H1 (cell line): Measurements from ENCODE around the gene HTATSF1. TPM values are rescaled to one million over a fixed set of nuclear protein-coding genes. Genes with fewer than 3 reads are reported as not detected.

ENCODE experiments used
- CTCF ChIA-PET: fragments of 300-600 bp; sonication (Branson Sonifier 250); formaldehyde crosslinking; loops from one replicate; lab custom pipeline; 2021; ENCODE audit not compliant: partially characterized antibody; lab: Charles Lee
- POLR2A ChIA-PET: fragments of 300-600 bp; sonication (Branson Sonifier 250); formaldehyde crosslinking; loops from one replicate; lab custom pipeline; 2021; ENCODE audit warnings: inconsistent platforms; ENCODE audit not compliant: partially characterized antibody; lab: Charles Lee
- DNase-seq, 2 experiments: peaks; one replicate each; pipeline versions ENCODE4 v3.0.0 to v3.0.0-alpha.2; 2010 to 2022; ENCODE audit warnings: low spot score in 2 of 2, low read depth in 1 of 2, mixed read lengths in 1 of 2
- FAIRE-seq: peaks from 2 replicates; lab custom pipeline; 2011; peaks lifted over from hg19 to GRCh38; lab: Jason Lieb, UNC
- H2AFZ ChIP-seq: 2 replicates; pipeline ENCODE4 v1.8.1; 2012; ENCODE audit warnings: low read length, inconsistent platforms
- H2AK5ac ChIP-seq: 2 replicates; pipeline ENCODE4 v1.6.1; 2013; ENCODE audit warnings: low read depth, low read length
- H2BK120ac ChIP-seq: replicated peaks from 2 replicates; pipeline ENCODE3; 2013; ENCODE audit warnings: low read depth, low read length, inconsistent platforms
- H2BK12ac ChIP-seq: 2 replicates; pipeline ENCODE4 v1.6.1; 2013; ENCODE audit warnings: low read depth, low read length
- H2BK15ac ChIP-seq: 2 replicates; pipeline ENCODE4 v1.6.1; 2013; ENCODE audit warnings: low read length
- H2BK20ac ChIP-seq: 2 replicates; pipeline ENCODE4 v1.6.1; 2013; ENCODE audit warnings: low read length
- H2BK5ac ChIP-seq: 2 replicates; pipeline ENCODE4 v1.6.1; 2013; ENCODE audit warnings: low read depth, low read length
- H3K14ac ChIP-seq: 2 replicates; pipeline ENCODE4 v1.6.1; 2013; ENCODE audit warnings: inconsistent platforms; ENCODE audit not compliant: insufficient read length
- H3K18ac ChIP-seq: 2 replicates; pipeline ENCODE4 v1.6.1; 2013; ENCODE audit warnings: low read length; ENCODE audit errors: extremely low read depth
- H3K23ac ChIP-seq: 2 replicates; pipeline ENCODE4 v1.6.1; 2013; ENCODE audit warnings: inconsistent platforms; ENCODE audit not compliant: insufficient read length
- H3K23me2 ChIP-seq: 2 replicates; pipeline ENCODE4 v1.6.1; 2013; ENCODE audit warnings: low read depth, low read length
- H3K27ac ChIP-seq: 2 replicates; pipeline ENCODE4 v1.6.1; 2011; ENCODE audit warnings: low read depth, low read length, inconsistent platforms
- H3K27me3 ChIP-seq, 4 experiments: replicated peaks in 1 of 4; 1 replicate in 1 of 4; 2 replicates in 3 of 4; pipeline versions ENCODE4 v1.6.1 to v1.8.1; 2011 to 2013; ENCODE audit warnings: low read length in 3 of 4, mild to moderate bottlenecking in 3 of 4, inconsistent platforms in 2 of 4, mixed read lengths in 2 of 4, moderate library complexity in 1 of 4; ENCODE audit not compliant: control insufficient read depth in 3 of 4, insufficient read depth in 3 of 4; ENCODE audit errors: extremely low read depth in 1 of 4
- H3K36me3 ChIP-seq, 4 experiments: 2 replicates each; pipeline versions ENCODE4 v1.6.1 to v1.8.1; 2011 to 2013; ENCODE audit warnings: mild to moderate bottlenecking in 4 of 4, low read length in 3 of 4, moderate library complexity in 2 of 4, control low read depth in 1 of 4, inconsistent platforms in 1 of 4; ENCODE audit not compliant: insufficient read depth in 4 of 4, control insufficient read depth in 2 of 4
- H3K4ac ChIP-seq: replicated peaks from 2 replicates; pipeline ENCODE3; 2013; ENCODE audit warnings: low read length, low read depth, mixed read lengths, inconsistent platforms; ENCODE audit not compliant: insufficient read length
- H3K4me1 ChIP-seq, 4 experiments: replicated peaks in 1 of 4; 1 replicate in 1 of 4; 2 replicates in 3 of 4; pipeline versions ENCODE4 v1.6.1 to v1.8.1; 2011 to 2013; ENCODE audit warnings: low read length in 3 of 4, inconsistent platforms in 2 of 4, mixed read lengths in 1 of 4; ENCODE audit not compliant: insufficient read depth in 4 of 4, control insufficient read depth in 3 of 4
- H3K4me2 ChIP-seq, 2 experiments: 2 replicates each; pipeline versions ENCODE4 v1.6.1 to v1.8.1; 2011 to 2013; ENCODE audit warnings: low read depth in 2 of 2, low read length in 2 of 2, control low read depth in 1 of 2, inconsistent platforms in 1 of 2, mild to moderate bottlenecking in 1 of 2; ENCODE audit not compliant: insufficient read depth in 1 of 2
- H3K4me3 ChIP-seq, 4 experiments: fragments of 200-600, 300-600 bp in 1 of 4; sonication (generic), shearing (Covaris generic), sonication (Bioruptor Twin) in 1 of 4; 2 replicates each; pipeline versions ENCODE4 v1.5.1 to v1.8.1; 2011 to 2016; ENCODE audit warnings: low read length in 4 of 4, low read depth in 3 of 4, control low read depth in 2 of 4, inconsistent platforms in 2 of 4, mild to moderate bottlenecking in 2 of 4, mixed read lengths in 1 of 4, moderate library complexity in 1 of 4; ENCODE audit not compliant: insufficient read depth in 2 of 4; ENCODE audit errors: extremely low read depth in 1 of 4
- H3K56ac ChIP-seq: replicated peaks from 2 replicates; pipeline ENCODE3; 2013; ENCODE audit warnings: low read depth, mild to moderate bottlenecking, mixed read lengths, low read length, inconsistent platforms; ENCODE audit not compliant: insufficient read length
- H3K79me1 ChIP-seq: 2 replicates; pipeline ENCODE4 v1.6.1; 2013; ENCODE audit warnings: low read depth, low read length, control low read depth
- H3K79me2 ChIP-seq, 2 experiments: 2 replicates each; pipeline versions ENCODE4 v1.6.1 to v1.8.1; 2012 to 2013; ENCODE audit warnings: low read length in 2 of 2, mild to moderate bottlenecking in 2 of 2, inconsistent platforms in 1 of 2; ENCODE audit not compliant: insufficient read depth in 2 of 2, control insufficient read depth in 1 of 2
- H3K9ac ChIP-seq, 4 experiments: replicated peaks in 1 of 4; 1 replicate in 1 of 4; 2 replicates in 3 of 4; pipeline versions ENCODE4 v1.6.1 to v1.8.1; 2011 to 2013; ENCODE audit warnings: low read depth in 3 of 4, low read length in 3 of 4, control low read depth in 2 of 4, mild to moderate bottlenecking in 2 of 4, moderate library complexity in 2 of 4, inconsistent platforms in 1 of 4; ENCODE audit errors: extremely low read depth in 1 of 4
- H3K9me3 ChIP-seq, 2 experiments: 2 replicates each; pipeline versions ENCODE4 v1.6.1 to v1.8.1; 2012 to 2013; ENCODE audit warnings: mild to moderate bottlenecking in 2 of 2, moderate library complexity in 2 of 2, control low read depth in 1 of 2, inconsistent platforms in 1 of 2, low read depth in 1 of 2, low read length in 1 of 2, mixed read lengths in 1 of 2; ENCODE audit not compliant: insufficient read depth in 2 of 2
- H4K20me1 ChIP-seq, 2 experiments: replicated peaks in 1 of 2; 2 replicates each; pipeline versions ENCODE3 to v1.8.1; 2011 to 2013; ENCODE audit warnings: inconsistent platforms in 2 of 2, low read length in 2 of 2, mild to moderate bottlenecking in 1 of 2; ENCODE audit not compliant: insufficient read depth in 2 of 2, control insufficient read depth in 1 of 2
- H4K5ac ChIP-seq: 2 replicates; pipeline ENCODE4 v1.6.1; 2013; ENCODE audit warnings: low read length, low read depth, mixed read lengths, inconsistent platforms; ENCODE audit not compliant: insufficient read length
- H4K8ac ChIP-seq: 2 replicates; pipeline ENCODE4 v1.8.0; 2013; ENCODE audit warnings: mild to moderate bottlenecking, moderate library complexity, low read length, inconsistent platforms; ENCODE audit not compliant: insufficient read depth; ENCODE audit errors: extremely low read depth
- H4K91ac ChIP-seq: replicated peaks from 2 replicates; pipeline ENCODE3; 2013; ENCODE audit warnings: low read length, mixed read lengths, inconsistent platforms; ENCODE audit not compliant: insufficient read length
- CTCF ChIP-seq, 3 experiments: IDR thresholded peaks; 1 replicate in 2 of 3; 2 replicates in 1 of 3; pipeline versions ENCODE4 v1.5.1 to v1.6.1; 2011; ENCODE audit warnings: low read length in 3 of 3, mild to moderate bottlenecking in 3 of 3, inconsistent platforms in 2 of 3, low read depth in 1 of 3, moderate library complexity in 1 of 3; ENCODE audit not compliant: insufficient read depth in 1 of 3; ENCODE audit errors: control extremely low read depth in 1 of 3
- EGR1 ChIP-seq: IDR thresholded peaks from 2 replicates; pipeline ENCODE4 v1.6.1; 2011; ENCODE audit warnings: low read depth, low read length, borderline replicate concordance
- RXRA ChIP-seq: IDR thresholded peaks from 2 replicates; pipeline ENCODE4 v1.6.1; 2011; ENCODE audit warnings: low read depth, mild to moderate bottlenecking, low read length, moderate library complexity; ENCODE audit not compliant: insufficient read depth
- WGBS, 2 experiments: shearing (Covaris generic) in 1 of 2; methylation state at CpG; one replicate each; pipeline versions ENCODE4 v1.1.6 to v1.1.7; 2013 to 2015; ENCODE audit warnings: low lambda C conversion rate in 2 of 2, mixed read lengths in 2 of 2, inconsistent platforms in 1 of 2, low coverage in 1 of 2, missing lambda C conversion rate in 1 of 2; ENCODE audit not compliant: insufficient replicate concordance in 2 of 2, insufficient coverage in 1 of 2, insufficient read length in 1 of 2; ENCODE audit errors: extremely low coverage in 1 of 2, missing lambda C conversion rate in 1 of 2; 5-methylcytosine and 5-hydroxymethylcytosine counted together
- polyA plus RNA-seq, 7 experiments: library from polyadenylated mRNA; depleted of rRNA in 3 of 7; stranded (reverse) in 5 of 7; unstranded in 2 of 7; fragments of >200 nt in 5 of 7; fragments of 200-250 nt in 2 of 7; gene quantifications; 1 replicate in 5 of 7; 2 replicates in 1 of 7; 4 replicates in 1 of 7; pipeline versions ENCODE4 v1.2.1 to v1.2.3, GENCODE V29; 2011 to 2013; ENCODE audit warnings: missing spikeins in 2 of 7, mixed read lengths in 2 of 7
- total RNA-seq: library from RNA; stranded (reverse); fragmentation: NEBNext Ultra II Directional; extraction: Animal tissue kit (Norgen Biotek cat#: 25700); gene quantifications from 2 replicates; pipeline ENCODE4 v1.2.1, GENCODE V29; 2021

HTATSF1 gene
- total and polyA plus RNA-seq, 2 of the 8 experiments (the other 6 are each of a cell fraction or from before 2014, with no cell fraction given): 1.2 to 49.3 TPM

GRCh38 chrX:136525738-136526606 is 28.6 kb downstream of the HTATSF1 start:
- Histone ChIP-seq H4K91ac (no peak overlapping the region), H3K4me2 (no peak overlapping the region), H3K79me1 (no peaks in the 10 kb centered on the region), H3K4ac (no peak overlapping the region), H3K27ac (no peak overlapping the region), H3K23ac (no peak overlapping the region), H3K23me2 (no peaks in the 10 kb centered on the region), H4K20me1 (no peaks in the 10 kb centered on the region), H3K4me1 (no peaks in the 10 kb centered on the region), H4K5ac (no peak overlapping the region), H2BK20ac (no peak overlapping the region), H2BK12ac (no peak overlapping the region), H2AFZ (no peak overlapping the region), H2AK5ac (no peak overlapping the region), H3K79me2 (no peaks in the 10 kb centered on the region), H3K9ac (no peak overlapping the region), H4K8ac (no peak overlapping the region), H3K18ac (no peak overlapping the region), H3K56ac (no peak overlapping the region), H3K9me3 (no peaks in the 10 kb centered on the region), H2BK5ac (no peak overlapping the region), H3K4me3 (no peak overlapping the region), H3K27me3 (no peaks in the 10 kb centered on the region), H2BK120ac (no peak overlapping the region), H2BK15ac (no peak overlapping the region), H3K14ac (no peak overlapping the region), H3K36me3 (no peaks in the 10 kb centered on the region)
- POLR2A ChIA-PET: no interaction called here
- CTCF ChIA-PET: interaction anchor here (0.8 to 1.1 kb wide), 2 partner anchors 169 to 257 kb away, joined by 3 read pairs; no protein-coding TSS in a partner anchor
- DNase-seq (no peak), FAIRE-seq (no peak)
- TF ChIP-seq CTCF (IDR thresholded peaks at IDR 0.05; ENCODE audit: control extremely low read depth in 1 of 3, insufficient read depth in 1 of 3, low read depth in 1 of 3, low read length in 3 of 3) (no peak), EGR1 (no peak), RXRA (no peak)
- WGBS, 2 experiments: 90% methylated on average over 1 of the region's 2 CpGs; no CpG with 5 or more reads in 1 of the 2 experiments
